Activated gamma-delta T cell treated with Interleukin-2 at 50 U/mL for 16 hours (primary cell): ENCODE data around the gene GP2.

ENCODE experiments used
- DNase-seq: peaks from one replicate; pipeline ENCODE4 v3.0.0-alpha.2; 2020

Gene GP2

DNA sequence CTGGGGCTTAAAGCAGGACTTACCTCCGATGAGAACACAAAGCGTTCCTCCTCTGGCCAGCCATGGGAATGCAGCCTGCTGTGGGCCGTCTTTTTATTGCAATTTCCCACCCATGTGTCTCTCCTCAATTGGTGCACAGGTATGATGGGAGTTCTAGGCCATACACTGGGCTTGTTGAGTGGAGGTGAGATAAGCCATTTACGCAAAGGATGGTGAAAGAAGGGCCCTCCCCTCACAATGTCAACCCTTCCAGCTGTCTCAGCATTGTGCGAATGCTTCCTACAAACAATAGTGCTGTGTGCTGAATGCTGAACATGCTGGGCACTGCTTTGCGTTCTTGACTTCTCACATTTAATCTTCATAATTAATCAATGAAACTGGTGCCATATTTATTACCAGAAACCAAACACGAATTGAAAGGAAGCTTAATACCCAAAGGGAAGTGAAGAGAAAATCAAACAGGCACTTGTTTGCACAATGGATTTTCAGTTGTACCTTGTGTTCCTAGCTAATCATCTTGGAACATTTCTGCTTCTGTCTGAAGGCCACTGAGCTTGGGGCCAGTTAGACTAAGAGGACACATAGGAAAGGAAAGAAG lies at the start of gene GP2:
Gene GP2 (minus strand): TSS at position 70 of the 598 bp plus-strand sequence. CDS start 1,082 bp downstream, outside the sequence.
- DNase-seq: no peak

DNA sequence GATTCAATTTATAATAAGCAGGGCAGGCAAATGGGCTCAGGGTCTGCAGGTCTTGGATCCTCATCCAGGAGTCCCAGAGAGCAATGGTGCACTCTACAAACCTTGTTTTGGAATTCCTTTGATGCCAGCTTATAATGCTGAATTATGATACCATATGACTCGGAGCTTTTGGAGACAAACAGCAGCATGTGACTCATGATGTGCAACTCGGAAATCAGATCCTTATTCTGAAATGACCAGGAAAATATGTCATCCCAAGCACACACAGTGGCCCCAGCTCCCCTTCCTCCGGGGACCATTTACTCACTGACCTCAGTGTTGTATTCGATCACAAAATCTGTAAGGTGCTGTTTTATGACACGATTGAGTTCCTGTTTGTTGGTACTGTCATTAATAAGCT lies 45.4 kb upstream of the GP2 start:
- no peak for DNase-seq

DNA sequence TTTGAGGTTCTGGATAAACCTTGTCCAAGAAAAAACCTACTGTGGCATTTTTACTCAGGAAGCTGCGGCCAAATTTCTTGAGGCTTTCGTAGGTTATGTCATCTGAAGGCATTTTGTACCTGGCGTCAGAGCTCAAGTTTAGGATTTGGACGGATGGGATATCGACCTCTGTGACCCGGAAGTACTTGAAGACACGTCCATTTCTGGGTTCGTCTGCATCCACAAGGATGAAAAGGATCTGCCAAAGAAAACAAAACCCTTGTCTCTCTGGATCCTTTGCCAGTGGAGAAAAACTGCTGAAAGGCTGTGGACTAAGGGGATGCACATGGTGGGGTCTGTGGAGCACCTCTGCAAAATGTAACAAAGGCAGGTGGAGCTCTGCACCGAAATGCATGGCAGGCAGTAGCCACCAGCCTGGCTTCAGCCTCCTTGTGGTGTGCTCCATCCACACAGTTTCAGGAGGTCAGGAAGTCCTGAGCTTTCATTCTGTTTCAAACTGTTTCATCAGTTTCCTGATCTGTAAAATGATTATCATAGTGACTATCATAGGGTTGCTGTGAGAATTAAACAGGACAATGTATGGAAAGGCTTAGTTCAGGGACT lies 42.2 kb upstream of the GP2 start:
- no peak for DNase-seq

DNA sequence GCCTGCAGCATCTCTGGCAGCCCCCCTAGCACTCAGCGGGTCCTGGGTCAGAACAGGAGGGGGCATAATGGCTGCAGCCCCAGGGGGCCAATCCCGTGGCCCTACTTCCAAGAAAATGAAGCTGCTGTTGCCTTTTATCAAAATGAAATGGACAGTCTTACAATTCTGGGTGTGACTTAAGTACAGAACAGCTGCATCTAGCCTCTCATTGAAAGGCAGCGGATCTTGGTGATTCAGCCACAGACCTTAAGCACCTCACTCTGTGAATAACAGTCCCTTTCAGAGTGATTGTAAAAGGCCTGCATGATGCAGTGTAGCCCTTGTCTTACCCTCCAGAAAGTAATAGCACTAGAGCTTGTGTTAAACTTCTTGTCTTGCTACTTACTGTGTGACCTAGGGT lies 36.7 kb upstream of the GP2 start:
- no peak for DNase-seq

DNA sequence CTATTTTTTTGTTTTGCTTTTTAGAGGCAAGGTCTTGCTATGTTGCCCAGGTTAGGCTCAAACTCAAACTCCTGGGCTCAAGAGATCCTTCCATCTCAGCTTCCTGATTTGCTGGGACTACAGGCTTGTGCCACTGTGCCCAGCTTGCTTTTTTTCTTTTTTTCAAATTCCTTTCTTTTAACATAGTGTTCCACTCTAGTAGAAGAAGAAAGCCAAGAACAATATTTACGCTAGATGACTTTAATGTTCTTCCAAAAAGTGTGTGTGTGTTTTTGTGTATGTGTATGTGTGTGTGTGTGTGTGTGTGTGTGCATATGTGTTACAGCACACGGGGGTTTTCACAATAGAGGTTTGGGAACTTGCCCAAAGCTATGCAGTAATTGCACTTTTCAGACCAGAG lies 35.9 kb upstream of the GP2 start:
- DNase-seq: no peak

DNA sequence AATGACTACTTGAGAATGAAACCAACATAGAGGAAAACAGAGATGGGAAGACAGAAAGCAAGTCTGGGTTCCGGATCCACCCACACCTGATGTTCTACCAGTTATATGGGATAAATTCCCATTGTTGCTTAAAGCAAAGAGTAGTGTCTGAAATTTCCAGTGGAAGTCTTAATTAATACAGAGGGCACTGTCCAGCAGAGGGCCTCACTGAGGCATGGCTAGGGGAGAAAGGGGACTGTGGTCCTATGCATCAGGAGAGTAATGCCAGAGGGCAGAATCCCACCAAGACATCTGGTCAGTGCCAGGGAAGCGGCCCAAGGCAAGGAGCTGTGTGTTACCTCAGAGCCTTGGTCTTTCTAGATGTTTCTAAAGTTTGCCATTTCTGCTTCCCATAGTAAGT lies 32.7 kb upstream of the GP2 start:
- no peak for DNase-seq

DNA sequence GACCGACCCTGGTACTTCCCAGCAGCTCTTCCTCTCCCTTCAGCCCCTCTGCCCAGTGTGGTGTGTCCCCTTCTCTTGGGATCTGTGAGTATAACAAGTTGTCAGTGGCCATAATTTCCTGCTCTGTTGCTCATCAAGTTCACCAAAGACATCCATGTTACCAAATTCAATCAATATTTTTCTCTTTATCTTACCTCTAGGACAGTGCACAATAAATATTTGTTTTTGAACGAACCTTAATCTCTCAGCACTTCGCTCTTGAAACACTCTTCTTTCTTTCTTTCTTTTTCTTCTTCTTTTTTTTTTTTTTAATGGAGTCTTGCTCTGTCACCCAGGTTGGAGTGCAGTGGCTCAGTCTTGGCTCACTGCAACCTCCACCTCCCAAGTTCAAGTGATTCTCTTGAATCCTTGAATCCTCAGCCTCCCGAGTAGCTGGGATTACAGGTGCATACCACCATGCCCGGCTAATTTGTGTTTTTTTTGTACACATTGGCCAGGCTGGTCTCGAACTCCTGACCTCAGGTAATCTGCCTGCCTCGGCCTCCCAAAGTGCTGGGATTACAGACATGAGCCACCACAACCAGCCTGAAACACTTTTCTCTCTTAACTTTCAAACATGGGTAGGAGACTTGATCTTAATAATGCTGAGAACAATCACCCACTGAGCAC lies 27.9 kb upstream of the GP2 start:
- DNase-seq: no peak

DNA sequence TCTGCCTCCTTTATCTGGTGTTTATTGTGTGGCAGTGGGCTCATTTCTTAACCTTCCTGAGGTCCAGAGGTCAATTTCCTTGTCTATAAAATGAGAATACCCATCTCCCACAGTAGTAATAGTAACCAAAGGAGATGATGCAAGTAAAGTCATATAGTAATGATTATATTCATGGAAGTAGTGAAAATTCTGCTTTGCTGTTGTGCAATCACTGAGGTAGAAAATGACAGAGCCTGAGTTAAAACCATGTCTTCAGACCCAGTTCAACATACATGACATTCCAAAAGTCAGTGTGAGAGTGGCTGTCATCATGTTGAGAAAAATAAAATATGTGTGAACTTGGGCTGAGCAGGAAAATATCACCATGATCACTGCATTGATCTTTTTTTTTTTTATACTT lies 26.1 kb upstream of the GP2 start:
- DNase-seq: no peak

DNA sequence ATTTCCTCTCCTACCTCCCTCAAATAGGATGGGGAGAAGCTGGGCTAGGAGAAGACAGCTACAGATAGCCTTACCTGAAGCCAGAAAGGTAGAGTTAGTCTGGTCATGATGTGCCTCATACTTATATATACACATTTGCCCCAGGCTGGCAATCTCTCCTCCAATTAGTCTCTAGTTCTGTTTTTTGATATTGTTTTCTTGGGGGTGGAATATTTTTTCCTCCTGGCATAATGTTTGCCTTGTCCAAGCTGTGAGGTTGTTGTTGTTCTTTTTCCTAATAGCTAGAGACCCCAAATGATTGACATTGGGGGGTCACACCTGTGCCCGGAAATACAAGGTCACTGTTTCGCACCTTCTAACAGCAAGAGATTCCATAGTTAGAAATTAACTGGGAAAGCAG lies 25.3 kb upstream of the GP2 start, which contains the start of gene UMOD:
Gene UMOD (minus strand): TSS at position 101 of the 400 bp plus-strand sequence. CDS start 1,978 bp downstream, outside the sequence.
- DNase-seq: no peak

DNA sequence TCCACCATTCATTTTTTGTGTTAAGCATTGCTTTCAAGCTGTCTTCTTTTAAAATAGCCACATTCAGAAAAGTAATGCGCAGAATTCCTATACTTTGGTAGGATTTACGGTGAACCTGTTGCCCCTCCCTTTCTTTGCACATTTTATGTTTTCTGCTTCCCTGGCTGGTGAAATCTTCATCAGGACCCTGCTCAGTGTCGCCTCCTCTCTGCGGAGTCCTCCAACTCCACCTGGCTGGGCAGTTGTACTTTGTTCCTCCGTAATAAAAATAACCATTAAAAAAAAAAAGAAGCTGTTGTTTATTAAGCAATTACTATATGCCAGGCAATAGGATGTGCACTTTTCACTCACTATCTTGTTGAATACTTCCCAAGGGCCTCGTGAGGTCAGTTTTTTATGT lies 22.3 kb upstream of the GP2 start:
- no peak for DNase-seq

DNA sequence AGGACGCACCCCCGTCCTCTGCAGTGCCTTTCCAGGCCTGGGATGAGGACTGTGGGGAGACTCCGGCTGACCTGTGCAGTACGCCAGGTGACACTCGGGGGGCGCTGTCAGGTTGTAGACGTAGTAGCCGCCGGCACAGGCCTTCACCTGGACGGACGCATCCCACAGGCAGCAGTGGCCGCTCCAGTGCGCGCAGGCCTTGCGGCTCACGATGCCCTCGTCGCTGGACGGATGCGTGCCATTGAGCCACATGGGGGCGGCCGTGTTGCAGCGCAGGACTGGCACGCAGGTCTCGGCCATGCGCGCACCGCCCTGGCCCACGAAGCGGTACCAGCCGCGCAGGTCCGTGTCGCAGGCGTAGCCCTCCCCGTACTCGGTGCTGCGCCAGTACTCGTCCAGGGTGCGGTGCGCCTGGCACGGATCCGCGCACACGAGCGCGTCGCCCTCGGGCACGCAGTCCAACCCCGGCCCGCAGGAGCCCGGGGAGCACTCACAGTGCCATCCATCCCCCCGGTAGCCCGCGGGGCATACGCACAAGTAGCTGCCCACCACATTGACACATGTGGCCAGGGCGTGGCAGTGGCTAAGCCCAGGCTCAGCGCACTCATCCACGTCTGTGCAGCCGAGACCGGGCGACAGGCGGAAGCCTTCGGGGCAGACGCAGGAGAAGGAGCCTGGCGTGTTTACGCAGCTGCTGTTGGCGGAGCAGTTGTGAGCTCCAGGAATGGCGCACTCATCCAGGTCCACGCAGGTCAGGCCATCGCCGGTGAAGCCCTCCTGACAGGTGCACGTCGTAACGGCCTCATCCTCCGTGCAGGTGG lies 21.3 kb upstream of the GP2 start:
- DNase-seq: no peak

DNA sequence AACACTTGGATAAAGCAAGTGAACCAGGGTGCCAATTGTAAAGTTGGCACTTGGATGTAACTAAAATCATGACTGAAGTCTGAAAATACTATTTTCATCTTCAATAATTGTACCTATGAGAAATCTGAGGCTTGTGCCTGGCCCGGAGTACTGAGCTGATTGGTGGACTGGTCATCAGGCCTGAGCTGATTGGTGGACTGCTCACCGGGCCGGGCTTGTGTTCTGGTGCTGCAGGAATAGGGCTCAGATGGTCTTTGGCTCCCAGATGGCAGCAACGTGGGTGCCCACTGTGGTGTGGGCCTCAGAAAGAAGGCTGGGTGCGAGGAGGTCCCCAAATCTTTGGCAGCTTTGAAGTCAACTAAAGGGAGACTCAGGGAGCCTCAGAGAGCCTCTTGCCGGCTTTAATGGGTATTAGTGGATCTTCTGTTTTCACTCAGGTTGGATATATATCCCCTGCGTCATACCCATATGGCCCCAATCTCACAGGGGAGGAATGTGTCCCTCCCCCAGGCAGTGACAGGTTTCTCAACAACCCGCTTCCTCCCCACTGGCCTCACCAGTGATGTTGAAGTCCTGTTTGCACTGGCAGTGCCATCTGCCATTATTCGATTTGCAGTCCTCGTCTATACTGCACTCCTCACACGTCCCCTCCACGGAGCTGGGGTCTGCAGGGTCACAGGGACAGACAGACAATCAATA lies 20.5 kb upstream of the GP2 start:
- DNase-seq: no peak

DNA sequence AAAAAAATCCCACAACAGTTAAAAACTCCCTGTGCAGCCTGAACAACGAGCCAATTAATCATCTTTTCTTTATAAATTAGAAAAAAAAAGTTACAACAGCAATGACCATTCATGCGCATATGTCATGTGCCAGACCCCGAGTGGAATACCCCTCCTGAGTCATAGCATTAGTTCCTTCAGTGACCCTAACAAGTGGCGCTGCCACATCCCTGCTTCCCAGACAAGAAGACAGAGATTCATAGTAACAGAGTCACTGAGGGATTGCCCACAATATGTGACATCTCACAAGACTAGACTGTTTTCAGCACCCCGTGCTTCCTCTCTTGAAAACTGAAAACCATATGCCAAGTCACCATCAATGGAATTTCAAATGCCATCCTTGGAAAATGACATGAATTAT lies 17.3 kb upstream of the GP2 start:
- no peak for DNase-seq

DNA sequence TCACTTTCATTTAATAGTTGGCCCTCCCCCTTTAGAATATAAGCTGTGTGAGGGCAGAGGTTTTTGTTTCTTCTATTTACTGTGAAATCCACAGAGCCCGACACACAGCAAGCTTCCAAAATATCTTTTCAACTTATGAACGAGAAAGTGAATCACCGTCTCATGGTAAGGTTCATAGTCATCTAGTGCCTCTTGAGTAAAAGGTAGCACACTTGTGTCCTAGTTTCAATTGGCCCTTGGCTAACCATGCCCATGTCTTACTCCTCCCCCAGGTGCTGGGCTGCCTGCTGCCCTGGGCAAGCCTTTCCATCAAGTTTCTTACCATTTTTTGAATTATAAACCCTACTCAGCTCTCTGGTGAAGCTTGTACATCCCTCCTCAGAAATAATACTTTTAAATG lies 12.4 kb upstream of the GP2 start:
- no peak for DNase-seq

DNA sequence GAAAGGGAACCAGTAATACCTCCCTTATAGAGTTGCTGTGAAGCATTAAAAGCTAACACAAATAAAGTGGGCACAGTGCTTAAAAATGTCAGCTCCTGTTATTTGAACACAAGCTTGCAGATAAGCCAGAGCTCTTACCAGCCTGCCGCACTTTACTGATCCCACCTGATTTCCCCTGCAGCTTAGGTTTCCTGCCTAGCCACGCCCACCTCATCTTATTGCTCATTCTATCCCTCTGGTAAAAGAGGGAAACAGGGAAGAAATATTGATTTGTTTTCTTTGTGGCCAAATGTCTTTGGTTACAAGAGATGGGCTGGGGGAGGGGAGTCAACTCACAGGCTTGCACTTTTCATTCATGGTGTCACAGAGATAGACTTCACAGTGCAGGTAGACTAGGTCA lies 9.6 kb upstream of the GP2 start:
- no peak for DNase-seq

DNA sequence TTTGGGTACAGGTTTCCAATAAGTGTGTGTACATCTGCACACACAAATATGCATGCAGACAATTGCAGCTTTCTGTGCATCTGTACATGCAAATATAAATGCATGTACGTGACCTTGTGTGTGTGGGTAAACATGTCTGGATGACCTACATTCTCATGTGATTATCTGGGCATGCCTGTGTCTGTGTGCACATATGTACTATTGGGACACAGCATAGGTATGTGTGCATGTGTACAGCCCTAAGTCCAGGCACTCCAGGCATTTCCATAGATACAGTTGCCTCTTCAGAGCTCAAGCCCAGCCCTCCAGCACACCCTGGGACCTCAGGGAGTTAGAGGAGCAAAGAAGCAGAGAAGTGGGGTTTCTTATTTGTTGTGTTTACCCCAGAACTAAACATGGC lies 7.1 kb upstream of the GP2 start:
- DNase-seq: no peak

DNA sequence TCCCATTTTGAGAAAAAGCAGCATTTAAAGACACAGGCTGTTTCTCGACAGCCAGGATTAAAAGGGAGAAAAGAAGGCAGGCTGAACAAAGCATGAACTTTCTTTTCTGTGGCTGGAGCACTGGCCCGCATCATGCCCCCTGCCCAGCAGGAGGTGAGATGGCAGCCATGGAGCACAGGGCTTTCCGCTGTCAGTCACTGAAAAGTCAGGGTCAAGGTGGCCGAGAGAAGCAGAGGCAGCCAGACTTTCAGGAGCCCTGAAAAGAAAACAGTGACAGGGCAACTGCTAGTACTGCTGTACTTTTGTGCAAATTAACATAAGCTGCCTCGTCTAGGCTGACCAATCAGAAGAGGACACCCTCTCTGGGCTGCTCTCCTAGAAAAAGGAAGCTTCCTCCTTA lies 5.8 kb upstream of the GP2 start:
- no peak for DNase-seq

DNA sequence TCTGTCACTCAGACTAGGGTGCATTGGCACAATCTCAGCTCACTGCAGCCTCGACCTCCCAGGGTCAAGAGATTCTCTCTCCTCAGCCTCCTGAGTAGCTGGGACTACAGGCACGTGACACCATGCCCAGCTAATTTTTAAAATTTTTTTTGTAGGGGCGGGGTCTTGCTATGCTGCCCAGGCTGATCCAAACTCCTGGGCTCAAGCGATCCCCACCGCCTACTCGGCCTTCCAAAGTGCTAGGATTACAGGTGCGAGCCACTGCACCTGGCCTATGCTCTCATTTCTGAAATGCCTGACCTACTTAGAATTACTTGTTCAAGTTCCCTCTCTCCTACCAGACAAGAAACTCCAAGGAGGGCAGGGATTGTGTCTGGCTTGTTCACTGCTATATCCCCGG lies 5.1 kb upstream of the GP2 start:
- DNase-seq: no peak

DNA sequence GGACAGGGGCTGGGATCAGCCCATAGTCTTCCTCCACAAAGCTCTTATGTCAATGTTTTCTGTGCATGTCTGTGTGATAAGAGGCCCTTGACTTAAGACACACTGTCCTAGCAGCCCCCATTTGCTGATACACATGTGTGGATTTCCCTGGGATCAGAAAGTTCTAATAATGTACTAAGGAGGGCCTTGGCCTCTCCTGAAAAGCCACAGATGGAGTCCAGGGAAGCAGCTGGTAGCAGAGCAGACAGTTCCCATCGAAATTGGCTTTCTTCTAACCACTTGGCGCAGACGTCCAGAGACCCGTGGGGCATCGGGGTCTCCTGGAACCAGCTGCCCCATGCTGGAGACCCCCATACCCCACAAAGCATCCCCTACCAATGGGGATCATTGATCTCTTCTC lies 4.3 kb upstream of the GP2 start:
- DNase-seq: no peak

DNA sequence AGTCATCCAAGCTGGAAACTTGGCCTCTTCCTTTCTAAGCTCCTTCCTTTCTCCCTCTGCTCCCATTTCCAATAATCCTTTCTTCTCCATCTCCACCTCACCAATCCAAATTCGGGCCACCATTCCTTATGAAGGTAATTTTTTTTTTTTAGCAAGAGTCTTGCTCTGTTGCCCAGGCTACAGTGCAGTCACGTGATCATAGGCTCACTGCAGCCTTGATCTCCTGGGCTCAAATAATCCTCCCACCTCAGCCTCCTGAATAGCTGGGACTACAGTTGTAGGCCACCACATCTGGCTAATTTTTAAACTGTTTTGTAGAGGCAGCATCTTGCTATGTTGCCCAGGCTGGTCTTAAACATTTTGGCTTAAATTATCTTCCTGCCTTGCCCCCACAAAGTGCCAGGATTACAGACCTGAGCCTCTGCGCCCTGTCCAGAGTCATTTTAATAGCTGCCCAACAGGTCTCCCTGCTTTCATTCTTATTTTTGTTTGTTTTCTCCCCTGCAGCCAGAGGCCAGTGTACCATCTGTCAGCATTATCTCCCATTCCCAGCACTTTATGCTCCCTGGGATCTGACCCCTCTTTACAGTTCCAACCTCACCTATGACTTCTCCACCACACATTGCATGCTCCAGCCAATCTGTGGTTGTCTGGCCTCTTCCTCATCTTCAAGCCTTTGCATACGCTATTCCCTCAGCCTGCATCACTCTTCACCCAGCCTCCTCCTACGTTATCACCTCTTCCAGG lies 2.3 kb upstream of the GP2 start:
- no peak for DNase-seq

DNA sequence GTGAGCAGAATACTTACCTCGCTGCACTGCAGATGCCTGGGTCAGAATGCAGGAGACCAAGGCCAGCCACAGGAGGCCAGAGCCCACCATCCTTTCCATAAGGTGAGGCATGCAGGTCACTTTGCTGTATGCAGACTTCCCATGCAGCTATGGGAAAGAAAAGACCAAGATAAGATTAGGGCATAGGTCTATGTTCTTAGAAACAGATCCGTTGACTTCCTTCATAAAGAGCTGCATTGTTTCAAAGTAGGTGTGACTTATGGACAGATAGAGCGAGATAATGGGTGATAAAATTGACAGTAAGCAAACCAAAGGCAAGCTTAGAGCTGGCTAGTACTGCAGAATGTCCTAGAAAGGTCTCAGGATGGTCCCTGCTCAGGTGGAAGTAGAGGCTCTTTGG lies 992 bp downstream of the GP2 start:
- no peak for DNase-seq

DNA sequence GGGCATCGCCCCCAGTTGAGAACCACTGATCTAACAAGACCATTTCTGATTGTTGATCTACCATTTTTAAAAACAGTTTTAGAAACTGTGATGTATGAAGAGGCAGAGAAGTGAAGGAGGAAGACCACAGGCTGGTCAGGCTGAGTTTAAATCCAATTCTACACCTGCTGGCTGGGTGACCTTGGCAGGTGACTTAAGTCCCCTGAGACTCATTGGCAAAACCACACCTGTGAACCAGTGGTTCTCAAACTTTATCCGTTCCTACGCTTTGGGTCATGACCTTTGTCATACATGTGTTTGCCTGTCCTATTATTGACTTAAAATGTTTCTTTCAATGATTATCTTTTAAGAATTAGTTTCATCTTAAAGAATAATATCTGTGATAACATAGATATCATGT lies 2.3 kb downstream of the GP2 start:
- DNase-seq: no peak
